Omental fat pad (tissue), 4 donors: ENCODE data around the gene TMC8. TPM values are rescaled to one million over a fixed set of nuclear protein-coding genes. Genes with fewer than 3 reads are reported as not detected.
"Not testable (repeated sequence)": the region's sequence is repeated elsewhere in the genome, so short reads cannot be mapped to it uniquely, and the experiment has no call there.

Experiments
- ATAC-seq: fragments of 150-250 bp; one replicate; pipeline ENCODE4 v1.9.1; 2016; ENCODE audit warnings: mild to moderate bottlenecking, moderate library complexity; ENCODE audit not compliant: low FRiP score
- DNase-seq: peaks from one replicate; pipeline ENCODE4 v3.0.0-alpha.2; 2019; ENCODE audit warnings: low spot score
- total RNA-seq, 4 donors: library from RNA; depleted of rRNA; stranded (reverse); fragments of >200 nt; gene quantifications; one replicate each; pipeline ENCODE4 v1.1.0, GENCODE V29; 2016
- TF ChIP-seq, protein P1 (sequence below), 3 donors: fragments of 450-650 bp; IDR thresholded peaks; one replicate each; pipeline ENCODE4 v1.5.1; 2016 to 2017; ENCODE audit warnings: antibody characterized with exemption in 3 of 3, mild to moderate bottlenecking in 3 of 3, moderate library complexity in 2 of 3

Gene TMC8
- total RNA-seq, 4 donors from 2014 or later: 3.2 to 12.5 (median 6.5) TPM

DNA sequence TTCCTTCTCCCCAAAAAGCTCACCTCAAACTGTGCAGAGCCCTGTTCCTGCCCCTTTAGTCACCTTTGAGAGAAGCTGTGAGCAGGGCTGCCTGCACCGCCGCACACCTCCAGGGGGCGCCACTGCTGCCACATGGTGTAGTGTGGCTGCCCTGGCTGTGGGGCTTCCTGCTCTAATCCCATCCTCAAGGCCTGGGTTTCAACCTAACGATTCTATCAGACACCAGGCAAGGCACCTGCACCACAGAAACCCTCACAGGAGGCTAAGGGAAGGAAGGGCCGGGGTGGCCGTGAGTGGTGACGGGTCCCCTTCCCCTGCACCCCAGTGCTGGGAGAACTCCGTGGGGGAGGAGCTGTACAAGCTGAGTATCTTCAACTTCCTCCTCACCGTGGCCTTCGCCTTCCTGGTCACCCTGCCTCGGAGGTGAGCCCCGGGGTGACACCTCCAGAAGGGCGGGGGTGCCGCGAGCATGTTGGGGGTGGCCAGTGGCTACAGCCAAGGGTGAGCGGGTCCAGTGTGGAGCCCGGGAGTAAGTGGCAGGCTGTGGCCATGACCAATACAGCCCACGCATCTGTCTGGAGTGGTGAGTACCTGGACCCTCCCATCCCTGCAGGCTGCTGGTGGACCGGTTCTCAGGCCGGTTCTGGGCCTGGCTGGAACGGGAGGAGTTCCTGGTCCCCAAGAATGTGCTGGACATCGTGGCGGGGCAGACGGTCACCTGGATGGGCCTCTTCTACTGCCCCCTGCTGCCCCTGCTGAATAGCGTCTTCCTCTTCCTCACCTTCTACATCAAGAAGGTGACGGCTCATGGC is 7.0 kb downstream of the TMC8 start:
- TF ChIP-seq, protein P1, sequence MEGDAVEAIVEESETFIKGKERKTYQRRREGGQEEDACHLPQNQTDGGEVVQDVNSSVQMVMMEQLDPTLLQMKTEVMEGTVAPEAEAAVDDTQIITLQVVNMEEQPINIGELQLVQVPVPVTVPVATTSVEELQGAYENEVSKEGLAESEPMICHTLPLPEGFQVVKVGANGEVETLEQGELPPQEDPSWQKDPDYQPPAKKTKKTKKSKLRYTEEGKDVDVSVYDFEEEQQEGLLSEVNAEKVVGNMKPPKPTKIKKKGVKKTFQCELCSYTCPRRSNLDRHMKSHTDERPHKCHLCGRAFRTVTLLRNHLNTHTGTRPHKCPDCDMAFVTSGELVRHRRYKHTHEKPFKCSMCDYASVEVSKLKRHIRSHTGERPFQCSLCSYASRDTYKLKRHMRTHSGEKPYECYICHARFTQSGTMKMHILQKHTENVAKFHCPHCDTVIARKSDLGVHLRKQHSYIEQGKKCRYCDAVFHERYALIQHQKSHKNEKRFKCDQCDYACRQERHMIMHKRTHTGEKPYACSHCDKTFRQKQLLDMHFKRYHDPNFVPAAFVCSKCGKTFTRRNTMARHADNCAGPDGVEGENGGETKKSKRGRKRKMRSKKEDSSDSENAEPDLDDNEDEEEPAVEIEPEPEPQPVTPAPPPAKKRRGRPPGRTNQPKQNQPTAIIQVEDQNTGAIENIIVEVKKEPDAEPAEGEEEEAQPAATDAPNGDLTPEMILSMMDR (IDR thresholded peaks at IDR 0.05): no peak
- DNase-seq (no peak), ATAC-seq (no peak)

DNA sequence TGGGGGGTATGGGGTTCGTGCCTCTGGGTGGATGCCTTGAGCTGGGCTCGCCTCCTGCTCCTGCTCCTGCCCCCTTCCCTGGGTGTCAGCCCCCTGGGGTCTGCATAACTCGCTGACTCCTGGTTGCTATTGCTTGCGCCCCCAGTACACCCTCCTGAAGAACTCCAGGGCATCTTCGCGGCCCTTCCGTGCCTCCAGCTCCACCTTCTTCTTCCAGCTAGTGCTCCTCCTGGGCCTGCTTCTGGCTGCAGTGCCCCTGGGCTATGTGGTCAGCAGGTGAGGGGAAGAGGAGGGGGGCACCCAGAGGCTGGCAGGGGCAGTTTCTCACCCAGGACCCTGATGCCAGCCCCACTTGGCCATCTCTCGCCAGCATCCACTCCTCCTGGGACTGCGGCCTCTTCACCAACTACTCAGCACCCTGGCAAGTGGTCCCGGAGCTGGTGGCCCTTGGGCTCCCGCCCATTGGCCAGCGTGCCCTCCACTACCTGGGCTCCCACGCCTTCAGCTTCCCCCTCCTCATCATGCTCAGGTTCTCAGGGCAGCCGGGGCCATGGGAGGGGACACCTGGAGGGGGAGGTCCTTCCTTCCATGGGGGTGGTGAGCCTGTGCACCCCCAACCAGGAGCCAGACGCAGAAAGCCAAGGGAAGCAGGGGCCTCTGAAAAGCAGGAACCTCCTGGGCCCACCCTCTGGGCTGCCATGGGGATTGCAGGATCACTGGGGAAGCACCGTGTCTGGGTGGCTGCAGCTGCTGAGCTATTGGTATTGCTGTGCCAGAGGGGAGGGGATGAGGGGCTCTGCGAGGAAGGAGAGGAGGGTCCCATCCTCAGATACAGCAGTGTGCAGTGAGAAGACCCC is 7.9 kb downstream of the TMC8 start:
- ATAC-seq (no peak), DNase-seq (no peak)
- TF ChIP-seq, protein P1 (IDR thresholded peaks at IDR 0.05): no peak

DNA sequence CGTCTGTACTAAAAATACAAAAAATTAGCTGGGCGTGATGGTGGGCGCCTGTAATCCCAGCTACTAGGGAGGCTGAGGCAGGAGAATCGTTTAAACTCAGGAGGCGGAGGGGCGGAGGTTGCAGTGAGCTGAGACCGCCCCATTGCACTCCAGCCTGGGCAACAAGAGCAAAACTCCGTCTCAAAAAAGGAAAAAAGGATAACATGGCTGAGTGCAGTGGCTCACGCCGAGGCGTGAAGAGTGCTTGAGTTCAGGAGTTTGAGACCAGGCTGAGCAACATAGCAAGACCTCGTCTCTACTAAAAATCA is 9.2 kb downstream of the TMC8 start:
- not testable (repeated sequence) for DNase-seq, ATAC-seq

GRCh38 chr17:78140169-78141051 is 9.8 kb downstream of the TMC8 start:
- TF ChIP-seq, protein P1 (IDR thresholded peaks at IDR 0.05): no peak
- DNase-seq (peak; percentile 73), ATAC-seq (peak; percentile 79)

GRCh38 chr17:78141437-78142118 is 11.0 kb downstream of the TMC8 start:
- no peak for DNase-seq
- ATAC-seq: no peak
- TF ChIP-seq, protein P1 (IDR thresholded peaks at IDR 0.05): no peak

DNA sequence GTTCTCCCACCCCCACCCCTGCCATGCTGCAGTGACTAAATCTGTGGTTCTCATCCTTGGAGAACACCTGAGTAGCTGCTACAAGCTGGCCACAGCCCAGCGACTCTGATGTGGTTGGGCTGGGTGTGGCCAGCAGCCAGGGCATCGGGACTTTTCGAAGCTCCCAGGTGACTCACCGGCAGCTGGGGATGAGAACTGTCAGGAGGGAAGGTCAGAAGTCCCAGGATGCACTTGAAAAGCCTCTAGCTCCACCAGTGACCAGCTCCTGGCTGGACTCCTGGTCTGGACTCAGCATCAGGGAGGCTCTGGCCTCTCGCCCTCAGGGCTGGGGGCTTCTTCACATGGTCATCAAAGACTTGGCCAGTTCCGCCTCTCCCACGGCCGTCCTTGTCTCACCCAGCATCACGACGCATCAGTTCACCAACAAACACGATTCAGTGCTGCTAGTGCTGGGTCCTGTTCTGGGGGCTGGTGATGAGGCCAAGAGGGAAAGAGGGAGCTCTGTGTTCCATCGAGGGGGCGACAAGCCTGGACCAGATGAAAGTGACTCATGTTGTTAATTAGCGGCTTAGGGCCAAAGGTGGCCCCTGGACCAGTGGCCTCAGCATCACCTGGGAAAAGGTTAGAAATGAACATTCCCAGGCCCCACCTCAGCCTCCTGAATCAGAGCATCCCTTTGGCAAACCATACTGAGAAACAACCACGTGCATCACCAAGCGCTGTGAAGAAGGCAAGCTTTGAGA is 11.7 kb downstream of the TMC8 start:
- TF ChIP-seq, protein P1 (IDR thresholded peaks at IDR 0.05): no peak
- no peak for ATAC-seq
- no peak for DNase-seq
